Esophagus squamous epithelium (tissue), 4 donors: Measurements from ENCODE around the gene ANKFN1.

Experiments
- POLR2A ChIP-seq, 4 donors: fragments of 450-650 bp; IDR thresholded peaks; one replicate each; pipeline ENCODE4 v1.6.1; 2017; ENCODE audit warnings: antibody characterized with exemption in 4 of 4, mild to moderate bottlenecking in 4 of 4, moderate library complexity in 3 of 4
- TF ChIP-seq, protein P1 (sequence below), 6 experiments: fragments of 450-650 bp in 4 of 6; fragments of 200-600 bp in 2 of 6; sonication (generic) in 2 of 6; IDR thresholded peaks; one replicate each; pipeline ENCODE4 v1.5.1; 2016 to 2019; ENCODE audit warnings: antibody characterized with exemption in 6 of 6, mild to moderate bottlenecking in 4 of 6, moderate library complexity in 4 of 6

- no peak for TF ChIP-seq POLR2A (IDR thresholded peaks at IDR 0.05)
- TF ChIP-seq, protein P1, sequence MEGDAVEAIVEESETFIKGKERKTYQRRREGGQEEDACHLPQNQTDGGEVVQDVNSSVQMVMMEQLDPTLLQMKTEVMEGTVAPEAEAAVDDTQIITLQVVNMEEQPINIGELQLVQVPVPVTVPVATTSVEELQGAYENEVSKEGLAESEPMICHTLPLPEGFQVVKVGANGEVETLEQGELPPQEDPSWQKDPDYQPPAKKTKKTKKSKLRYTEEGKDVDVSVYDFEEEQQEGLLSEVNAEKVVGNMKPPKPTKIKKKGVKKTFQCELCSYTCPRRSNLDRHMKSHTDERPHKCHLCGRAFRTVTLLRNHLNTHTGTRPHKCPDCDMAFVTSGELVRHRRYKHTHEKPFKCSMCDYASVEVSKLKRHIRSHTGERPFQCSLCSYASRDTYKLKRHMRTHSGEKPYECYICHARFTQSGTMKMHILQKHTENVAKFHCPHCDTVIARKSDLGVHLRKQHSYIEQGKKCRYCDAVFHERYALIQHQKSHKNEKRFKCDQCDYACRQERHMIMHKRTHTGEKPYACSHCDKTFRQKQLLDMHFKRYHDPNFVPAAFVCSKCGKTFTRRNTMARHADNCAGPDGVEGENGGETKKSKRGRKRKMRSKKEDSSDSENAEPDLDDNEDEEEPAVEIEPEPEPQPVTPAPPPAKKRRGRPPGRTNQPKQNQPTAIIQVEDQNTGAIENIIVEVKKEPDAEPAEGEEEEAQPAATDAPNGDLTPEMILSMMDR (IDR thresholded peaks at IDR 0.05), result no peak
Observed at GRCh38 chr17:56392321-56392720, 239.0 kb downstream of the ANKFN1 start.
